Measurements from ENCODE around the gene OST4.

- TF ChIP-seq CTCF (conservative IDR thresholded peaks at IDR 0.05) (no peak), EZH2 (IDR thresholded peaks at IDR 0.05; ENCODE audit: low read depth) (no peak)
Measured at GRCh38 chr2:27042159-27042661, 29.2 kb downstream of the OST4 start.

Measured in PC-9 (cell line).